HG03521 (cell line): ENCODE data around the gene COPS4.
"Not testable (repeated sequence)": the region's sequence is repeated elsewhere in the genome, so short reads cannot be mapped to it uniquely, and the experiment has no call there.

Experiments
- ATAC-seq: cut with Tn5 transposase; IDR thresholded peaks from one replicate; pipeline ENCODE4 v1.9.1; 2021; ENCODE audit warnings: mild to moderate bottlenecking, moderate library complexity; ENCODE audit not compliant: unreplicated experiment

Gene COPS4

DNA sequence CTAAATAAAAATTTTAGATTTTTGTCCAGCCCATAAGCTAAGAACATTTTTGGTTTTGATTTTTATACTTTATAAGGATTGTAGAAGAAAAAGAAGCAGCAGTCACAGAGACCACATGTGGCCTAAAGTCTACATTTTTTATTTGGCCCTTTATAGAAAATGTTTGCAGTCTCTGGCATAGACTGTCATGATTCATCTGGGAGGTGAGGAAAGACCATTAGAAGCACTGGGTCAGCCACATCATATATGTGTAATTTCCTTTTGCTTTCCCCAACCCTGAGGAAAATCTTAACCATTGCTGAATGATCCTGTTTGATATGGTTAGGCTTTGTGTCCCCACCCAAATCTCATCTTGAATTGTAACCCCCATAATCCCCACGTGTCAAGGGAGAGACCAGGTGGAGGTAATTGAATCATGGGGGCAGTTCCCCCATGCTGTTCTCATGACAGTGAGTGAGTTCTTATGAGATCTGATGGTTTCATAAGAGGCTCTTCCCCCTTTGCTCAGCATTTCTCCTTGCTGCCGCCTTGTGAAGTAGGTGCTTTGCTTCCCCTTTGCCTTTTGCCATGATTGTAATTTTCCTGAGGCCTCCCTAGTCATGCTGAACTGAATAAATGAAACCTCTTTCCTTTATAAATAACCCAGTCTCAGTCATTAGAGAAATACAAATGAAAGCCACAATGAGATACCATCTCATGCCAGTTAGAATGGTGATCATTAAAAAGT, 12.1 kb upstream of the COPS4 start:
- no peak for ATAC-seq

DNA sequence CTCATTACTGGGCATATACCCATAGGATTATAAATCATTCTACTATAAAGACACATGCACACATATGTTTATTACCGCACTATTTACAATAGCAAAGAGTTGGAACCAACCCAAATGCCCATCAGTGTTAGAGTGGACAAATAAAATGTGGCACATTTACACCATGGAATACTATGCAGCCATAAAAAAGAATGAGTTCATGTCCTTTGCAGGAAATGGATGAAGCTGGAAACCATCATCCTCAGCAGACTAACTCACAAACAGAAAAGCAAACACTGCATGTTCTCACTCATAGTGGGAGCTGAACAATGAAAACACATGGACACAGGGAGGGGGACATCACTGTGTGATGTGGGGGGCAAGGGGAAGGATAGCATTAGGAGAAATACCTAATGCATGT, 11.4 kb upstream of the COPS4 start:
- not testable (repeated sequence) for ATAC-seq

DNA sequence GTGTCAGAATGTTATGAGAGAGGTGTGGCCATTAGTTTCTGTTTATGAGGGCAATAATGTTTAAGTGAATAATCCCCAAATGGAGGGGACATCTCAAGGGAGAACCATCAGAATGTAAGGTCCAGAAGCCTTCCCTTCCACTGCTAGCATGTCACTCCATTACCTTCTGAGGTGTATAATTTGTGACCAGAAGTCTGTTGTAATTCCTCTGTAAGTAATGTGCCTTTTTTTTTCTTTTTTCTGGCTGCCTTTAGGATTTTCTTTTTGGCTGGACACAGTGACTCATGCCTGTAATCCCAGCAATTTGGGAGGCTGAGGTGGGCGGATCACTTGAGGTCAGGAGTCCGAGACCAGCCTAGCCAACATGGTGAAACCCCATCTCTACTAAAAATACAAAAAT, 10.8 kb upstream of the COPS4 start:
- no peak for ATAC-seq

DNA sequence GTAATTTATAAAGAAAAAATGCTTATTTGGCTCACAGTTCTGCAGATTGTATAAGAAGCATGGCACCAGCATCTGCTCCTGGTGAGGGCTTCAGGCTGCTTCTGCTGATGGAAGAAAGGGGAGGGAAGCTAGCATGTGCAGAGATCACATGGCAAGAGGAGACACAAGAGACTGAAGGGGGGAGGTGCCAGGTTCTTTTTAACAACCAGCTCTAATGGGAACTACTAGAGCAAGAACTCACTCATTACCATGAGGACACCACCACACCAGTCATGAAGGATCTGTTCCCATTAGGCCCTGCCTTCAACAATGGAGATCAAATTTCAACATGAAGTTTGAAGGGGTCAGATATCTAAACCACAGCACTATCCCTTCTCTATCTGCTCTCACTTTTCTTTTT, 9.4 kb upstream of the COPS4 start:
- ATAC-seq: no peak

DNA sequence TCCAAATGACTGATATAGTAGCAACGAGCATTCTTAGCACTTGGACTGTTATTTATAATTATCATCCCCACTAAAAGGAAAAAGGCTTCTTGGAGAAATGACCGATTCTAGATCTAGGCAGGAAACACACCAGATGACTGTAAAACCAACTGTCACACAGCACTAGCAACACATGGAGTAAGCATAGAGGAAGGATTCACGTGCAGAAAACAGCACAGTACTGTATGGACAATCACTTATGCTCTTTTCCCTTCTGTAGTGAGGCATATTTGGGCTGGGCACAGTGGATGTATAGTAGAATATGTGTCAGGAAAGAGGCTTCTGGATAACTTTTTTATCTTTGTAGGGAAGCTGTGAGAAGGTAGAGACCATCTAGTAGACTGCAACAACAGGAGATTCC, 6.0 kb upstream of the COPS4 start:
- ATAC-seq: no peak

DNA sequence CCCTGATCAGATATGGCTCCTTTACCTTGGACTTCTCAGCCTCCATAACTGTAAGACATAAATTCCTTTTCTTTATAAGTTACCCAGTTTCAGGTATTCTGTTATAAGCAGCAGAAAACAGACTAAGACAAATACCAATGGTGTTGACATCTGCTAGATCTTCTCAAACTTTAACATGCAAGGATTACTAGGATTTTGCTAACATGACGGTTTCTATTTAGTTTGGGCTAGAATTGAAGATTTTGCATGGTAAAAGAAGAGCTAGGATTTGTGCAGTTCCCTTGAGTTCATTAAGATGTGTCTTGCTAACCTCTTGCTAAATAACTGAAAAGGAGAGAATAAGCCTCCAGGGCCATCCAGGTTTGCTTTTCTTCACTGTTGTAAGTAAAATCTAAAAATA, 5.3 kb upstream of the COPS4 start:
- no peak for ATAC-seq

DNA sequence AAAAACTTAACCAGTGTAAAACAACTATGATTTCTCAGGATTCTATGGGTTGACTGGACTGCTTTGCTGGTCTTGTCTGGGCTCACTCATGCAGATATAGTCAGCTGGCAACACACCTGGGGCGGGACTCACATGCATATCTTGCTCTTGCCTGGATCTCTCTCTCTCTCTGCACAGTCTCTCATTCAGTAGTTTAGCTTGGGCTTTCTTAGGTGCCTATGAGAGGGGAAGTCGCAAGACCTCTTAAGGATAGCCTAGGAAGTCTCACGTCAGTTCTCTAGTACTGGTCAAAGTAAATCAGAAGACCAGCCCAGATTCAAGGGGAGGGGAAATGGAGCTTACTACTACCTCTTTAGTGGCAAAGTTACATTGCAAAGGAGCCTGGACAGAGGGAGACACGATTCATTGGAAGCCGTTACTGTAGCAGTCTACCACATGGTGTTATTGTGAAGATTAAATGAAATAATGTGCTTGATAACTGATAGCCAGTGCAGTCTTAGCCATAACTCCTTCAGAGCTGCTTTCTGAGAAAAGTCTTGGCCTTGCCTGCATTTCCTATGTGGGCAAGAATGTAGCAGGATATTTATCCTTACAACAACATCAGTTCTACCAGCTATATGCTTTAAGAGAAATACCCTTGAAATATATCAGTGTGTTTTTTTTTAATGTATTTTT, 2.1 kb downstream of the COPS4 start:
- ATAC-seq: no peak

DNA sequence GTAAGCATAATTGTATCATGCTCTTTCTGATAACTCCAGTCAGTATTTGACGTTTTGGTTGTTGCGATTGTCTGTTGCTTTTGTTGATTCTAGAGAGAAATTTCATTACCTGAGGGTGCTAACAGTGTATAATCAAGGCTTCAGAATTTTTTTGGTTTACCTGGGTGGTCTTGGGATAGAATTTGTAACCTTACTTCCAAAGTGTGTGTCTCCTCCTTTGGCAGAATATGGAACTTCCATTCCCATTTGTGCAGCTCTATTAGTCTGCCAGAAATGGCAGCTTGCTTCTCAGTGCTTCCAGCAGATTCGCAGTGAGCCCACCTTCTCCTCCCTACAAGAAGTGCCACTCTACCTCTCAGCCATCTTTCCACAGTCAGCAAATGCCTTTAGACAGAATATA, 5.3 kb downstream of the COPS4 start:
- no peak for ATAC-seq

DNA sequence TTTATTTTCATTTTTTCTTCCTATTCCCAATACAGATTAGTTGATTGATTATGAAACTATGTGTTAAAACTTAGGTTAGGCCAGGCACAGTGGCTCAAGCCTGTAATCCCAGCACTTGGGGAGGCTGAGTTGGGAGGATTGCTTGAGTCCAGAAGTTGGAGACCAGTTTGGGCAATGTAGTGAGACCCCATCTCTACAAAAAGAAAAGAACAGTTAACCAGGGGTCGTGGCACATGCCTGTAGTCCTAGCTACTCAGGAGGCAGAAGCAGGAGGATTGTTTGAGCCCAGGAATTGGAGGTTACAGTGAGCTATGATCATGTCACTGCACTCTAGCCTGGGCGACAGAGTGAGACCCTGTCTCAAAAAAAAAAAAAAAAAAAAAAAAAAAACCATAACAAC, 8.2 kb downstream of the COPS4 start:
- not testable (repeated sequence) for ATAC-seq

DNA sequence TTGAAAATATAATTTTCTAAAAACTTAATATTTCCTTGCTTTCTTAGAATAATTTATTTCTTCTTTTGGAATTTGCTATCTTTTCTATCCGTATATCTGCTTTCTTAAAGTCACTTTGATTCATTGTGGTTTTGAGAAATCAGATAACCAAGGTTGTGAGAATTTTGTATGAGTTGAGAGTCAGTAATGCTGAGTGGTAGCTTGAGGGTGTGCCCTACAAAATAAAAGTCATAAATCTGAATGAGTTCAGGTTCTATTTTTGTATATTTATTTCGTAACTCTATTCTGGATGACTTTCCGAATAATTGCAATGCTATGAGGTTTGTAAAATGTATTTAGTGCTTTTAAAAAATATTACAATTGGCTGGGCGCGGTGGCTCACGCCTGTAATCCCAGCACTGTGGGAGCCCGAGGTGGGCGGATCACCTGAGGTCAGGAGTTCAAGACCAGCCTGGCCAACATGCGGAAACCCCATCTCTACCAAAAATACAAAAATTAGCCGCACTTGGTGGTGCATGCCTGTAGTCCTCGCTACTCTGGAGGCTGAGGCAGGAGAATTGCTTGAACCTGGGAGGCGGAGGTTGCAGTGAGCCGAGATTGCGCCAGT, 8.9 kb downstream of the COPS4 start:
- no peak for ATAC-seq

DNA sequence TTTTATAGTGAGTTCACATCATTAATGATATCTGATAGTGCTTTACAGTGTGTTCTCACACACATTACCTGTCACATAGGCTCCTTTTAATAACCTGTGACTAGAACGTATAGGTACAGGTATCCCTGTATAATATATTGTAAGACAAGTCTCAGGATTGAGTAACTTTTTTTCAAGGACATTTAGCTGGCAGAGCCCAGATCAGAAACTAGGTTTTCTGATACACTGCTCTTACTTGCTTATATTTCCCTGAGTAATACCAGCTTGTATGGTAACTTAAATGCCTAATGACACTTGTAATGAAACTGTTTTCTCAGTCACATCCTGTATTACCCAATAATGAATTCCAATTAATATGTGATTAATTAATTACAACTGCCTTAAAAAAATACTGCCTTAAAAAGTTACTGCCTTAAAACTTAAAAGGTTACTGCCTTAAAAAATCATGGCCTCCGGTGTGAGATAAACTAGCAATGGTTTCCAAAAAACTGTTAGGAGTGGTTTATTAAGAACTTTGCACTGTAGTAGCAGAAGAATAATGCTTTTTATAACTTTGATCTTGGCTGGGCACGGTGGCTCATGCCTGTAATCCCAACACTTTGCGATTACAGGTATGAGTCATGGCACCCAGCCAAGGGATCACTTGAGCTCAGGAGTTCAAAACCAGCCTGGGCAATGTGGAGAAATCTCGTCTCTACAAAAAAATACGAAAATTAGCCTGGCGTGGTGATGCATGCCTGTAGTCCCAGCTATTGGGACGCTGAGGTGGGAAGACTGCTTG, 11.9 kb downstream of the COPS4 start:
- ATAC-seq: no peak

DNA sequence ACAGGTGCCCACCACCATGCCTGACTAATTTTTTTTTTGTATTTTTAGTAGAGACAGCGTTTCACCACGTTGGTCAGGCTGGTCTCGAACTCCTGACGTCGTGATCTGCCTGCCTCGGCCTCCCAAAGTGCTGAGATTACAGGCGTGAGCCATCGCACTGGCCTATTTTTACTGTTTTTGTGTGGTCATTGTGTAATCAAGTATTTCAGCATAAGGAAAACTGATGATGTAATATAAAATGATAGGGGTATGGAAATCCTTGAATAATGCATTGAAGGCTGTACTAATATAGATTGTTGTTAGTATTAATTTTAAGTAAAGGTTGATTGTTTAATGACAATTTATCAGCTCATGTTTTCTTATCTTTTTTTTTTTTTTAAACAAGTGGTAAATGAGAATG, 13.8 kb downstream of the COPS4 start:
- not testable (repeated sequence) for ATAC-seq

DNA sequence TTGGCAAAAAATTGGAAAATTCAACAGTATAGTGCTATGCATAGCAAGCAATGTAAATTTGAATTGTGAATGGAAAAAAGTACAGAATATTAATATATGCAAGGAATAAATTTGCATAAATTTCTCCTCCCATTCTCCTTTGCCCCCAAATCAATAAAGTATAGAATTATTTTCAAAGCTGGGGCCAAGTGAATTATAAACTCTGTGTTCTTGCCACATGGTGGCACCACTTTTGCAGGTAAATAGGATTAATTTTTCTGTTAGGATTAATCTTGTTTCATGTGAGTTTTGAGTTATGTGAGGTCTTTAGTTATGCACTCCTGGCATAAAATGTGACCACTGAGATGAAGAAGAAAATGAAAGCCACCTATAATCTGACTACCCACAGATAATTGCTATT, 19.9 kb downstream of the COPS4 start:
- no peak for ATAC-seq

DNA sequence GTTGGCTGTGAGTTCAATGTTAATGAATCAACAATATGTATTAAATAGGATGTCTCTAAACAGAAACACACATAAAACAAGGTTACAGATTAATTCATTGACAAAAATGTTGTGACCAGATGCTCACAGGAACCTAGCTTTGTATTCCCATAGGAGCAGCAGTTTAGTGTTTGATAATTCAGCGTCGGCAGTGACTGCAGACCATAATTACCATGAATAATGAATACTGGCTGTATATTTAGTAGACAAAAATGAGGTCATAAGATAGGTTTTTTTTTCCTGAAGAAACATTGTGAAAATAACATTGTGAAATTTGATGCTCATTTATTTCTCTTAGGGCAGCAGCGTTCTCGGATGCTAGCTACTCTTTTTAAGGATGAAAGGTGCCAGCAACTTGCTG, 27.8 kb downstream of the COPS4 start:
- no peak for ATAC-seq

DNA sequence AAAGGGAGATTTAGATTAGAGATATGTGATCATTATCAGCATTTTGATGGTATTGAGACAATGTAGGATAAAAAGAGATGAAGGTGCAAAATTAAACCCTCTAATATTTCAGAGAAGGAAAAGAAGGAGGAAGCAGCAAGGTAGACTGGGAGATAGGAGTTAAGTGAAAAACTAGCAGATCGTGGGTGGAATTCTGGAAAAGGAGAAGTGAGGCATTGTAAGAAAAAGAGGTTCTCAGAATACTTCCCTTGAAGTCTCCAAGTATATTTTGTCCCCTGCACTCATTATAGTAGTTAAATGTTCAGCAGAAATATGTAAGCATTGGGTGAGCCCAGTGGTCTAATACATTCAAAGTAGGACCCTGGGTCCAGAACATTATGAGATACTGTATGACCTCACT, 30.3 kb downstream of the COPS4 start:
- ATAC-seq: no peak

DNA sequence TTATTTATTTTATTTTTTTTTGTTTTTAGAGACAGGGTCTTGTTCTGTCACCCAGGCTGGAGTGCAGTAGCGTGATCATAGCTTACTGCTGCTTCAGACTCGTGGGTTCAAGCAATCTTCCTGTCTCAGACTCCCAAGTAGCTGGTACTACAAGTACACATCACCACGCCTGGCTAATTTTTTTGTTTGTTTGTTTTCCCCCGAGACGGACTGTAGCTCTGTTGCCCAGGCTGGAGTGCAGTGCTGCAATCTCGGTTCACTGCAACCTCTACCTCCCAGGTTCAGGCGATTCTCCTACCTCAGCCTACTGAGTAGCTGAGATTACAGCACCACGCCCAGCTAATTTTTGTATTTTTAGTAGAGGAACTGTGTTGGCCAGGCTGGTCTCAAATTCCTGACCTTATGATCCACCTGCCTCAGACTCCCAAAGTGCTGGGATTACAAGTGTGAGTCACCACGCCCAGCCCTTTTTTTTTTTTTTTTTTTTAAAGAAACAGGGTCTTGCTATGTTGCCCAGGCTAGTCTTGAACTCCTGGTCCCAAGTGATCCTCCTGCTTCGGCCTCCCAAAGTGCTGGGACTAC, 32.2 kb downstream of the COPS4 start:
- no peak for ATAC-seq

DNA sequence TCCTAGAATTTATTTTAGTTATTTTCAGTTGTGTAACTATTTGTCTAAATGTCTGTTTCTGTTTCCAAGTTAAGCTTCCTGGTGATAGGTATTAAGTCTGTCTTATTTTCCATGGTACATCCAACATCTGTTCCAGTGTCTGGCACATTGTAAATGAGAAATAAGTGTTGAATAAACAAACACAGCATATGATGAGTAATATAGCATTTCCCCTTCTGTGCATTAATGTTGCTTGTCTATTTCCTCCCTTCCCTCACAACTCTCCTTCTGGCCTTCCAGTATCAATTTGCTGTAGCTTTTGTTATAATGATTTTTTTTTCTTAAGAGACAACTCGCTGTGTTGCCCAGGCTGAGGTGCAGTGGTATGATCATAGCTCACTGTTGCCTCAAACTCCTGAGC, 36.1 kb downstream of the COPS4 start:
- ATAC-seq: no peak

DNA sequence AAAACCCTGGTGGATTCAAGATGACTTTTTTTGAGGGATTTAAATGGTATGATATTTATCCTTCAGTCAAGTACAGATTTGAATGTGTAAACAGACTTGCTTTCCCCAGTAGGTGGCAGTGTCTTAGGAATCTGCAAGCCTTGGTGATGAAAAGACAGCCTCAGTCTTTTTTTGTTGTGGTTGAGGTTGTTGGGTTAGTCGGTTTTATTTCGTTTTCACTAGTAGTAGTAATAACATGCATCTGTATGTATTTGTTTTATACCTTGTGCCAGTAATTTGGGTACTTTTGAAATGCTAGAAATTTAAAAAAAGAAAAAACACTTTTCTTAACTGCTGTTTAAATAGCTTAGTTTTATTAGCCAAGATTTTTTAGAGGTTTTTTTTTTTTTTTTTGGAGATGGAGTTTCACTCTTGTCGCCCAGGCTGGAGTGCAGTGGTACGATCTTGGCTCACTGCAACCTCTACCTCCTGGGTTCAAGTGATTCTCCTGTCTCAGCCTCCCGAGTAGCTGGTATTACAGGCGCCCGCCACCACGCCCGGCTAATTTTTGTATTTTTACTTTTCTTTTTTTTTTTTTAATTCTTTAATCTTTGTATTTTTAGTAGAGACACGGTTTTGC, 39.2 kb downstream of the COPS4 start:
- peak; percentile 70 for ATAC-seq

DNA sequence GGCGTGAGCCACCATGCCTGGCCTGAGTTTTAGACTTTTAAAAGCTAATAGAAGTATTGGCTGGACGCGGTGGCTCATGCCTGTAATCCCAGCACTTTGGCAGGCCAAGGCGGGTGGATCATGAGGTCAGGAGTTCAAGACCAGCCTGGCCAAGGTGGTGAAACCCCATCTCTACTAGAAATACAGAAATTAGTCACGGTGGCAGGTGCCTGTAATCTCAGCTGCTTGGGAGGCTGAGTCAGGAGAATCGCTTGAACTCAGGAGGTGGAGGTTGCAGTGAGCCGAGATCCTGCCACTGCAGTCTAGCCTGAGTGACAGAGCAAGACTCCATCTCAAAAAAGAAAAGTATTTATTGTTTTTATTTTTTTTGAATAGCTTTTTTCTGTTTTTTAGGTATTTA, 39.8 kb downstream of the COPS4 start:
- ATAC-seq: not testable (repeated sequence)

DNA sequence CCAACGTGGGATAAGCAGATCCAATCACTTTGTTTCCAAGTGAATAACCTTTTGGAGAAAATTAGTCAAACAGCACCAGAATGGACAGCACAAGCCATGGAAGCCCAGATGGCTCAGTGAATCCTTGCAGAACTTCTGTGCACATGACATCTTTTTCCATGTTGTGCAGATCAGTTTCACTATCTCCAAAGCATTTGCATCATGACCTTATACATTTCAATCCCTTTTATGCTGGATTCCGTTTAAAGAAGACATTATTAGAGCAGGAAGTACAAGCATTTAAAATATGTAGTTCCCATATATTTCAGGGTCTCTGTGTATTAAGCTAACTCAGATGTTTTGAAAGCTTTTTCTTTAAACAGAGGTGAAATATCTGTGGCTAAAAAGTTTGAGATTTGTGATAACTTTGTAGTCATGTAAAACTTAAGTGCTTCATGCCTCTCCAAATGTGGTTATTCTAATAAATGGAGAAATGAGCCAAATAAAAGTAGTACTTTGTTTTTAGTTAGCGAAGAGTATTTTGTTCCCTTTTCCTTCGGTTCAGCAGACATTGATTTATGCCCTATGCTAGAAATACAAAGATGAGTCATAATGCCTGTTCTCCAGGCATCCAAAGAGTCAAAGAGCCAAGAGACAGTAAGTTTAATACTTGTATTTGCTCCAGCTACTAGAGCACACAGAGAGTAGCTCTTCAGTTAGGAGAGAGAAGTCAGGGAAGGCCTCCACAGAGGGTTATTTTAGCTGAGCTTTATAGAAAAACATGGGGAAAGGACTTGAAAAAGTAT, 40.5 kb downstream of the COPS4 start:
- ATAC-seq: no peak
